GM11168 (cell line): ENCODE data around the gene CLNS1A.
"Not testable (repeated sequence)": the region's sequence is repeated elsewhere in the genome, so short reads cannot be mapped to it uniquely, and the experiment has no call there.

Experiments used
- in situ Hi-C: fragments of 300-500 bp; cut with MboI; formaldehyde crosslinking; loops from one replicate; pipeline ENCODE4 v1.12.0; 2022; ENCODE audit warnings: low sequenced_read_pairs; ENCODE audit not compliant: unreplicated experiment

The CLNS1A gene

GRCh38 chr11:77630157-77630710, 7.4 kb downstream of the CLNS1A start:
- in situ Hi-C loops: no loop called here

DNA sequence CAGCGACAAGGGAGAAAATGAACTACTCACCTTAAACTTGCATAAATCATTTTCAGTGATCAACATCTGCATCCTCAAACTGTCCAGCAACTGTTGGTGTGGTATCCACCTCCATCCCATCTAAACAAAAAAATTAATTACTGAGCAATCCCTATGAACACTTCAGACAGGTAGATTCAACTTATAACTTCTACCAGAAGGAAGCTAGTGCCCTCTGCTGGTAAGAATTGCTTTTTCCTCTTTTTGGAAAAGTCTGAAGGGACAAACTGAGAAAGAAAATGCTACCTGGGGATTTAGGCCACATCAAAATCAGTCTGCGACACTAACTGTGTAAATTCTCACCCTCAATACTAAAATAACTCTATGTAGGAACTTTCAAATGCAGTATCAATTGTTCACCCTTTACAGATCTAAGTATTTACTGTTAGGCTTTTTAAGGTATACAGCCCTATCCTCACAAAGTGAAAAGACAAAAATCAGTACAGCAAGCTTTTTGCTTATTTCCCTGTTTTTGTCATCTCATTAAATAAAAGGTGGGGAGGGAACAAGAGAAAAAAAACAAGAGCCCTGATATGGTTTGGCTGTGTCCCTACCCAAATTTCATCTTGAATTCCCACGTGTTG, 17.9 kb downstream of the CLNS1A start:
- in situ Hi-C loops: no loop called here

GRCh38 chr11:77617892-77618291, 19.7 kb downstream of the CLNS1A start:
- in situ Hi-C loops: no loop called here

GRCh38 chr11:77611921-77612320, 25.7 kb downstream of the CLNS1A start:
- in situ Hi-C loops: no loop called here

- in situ Hi-C loops: no loop called here
Observed at GRCh38 chr11:77609234-77609633, 28.4 kb downstream of the CLNS1A start.

DNA sequence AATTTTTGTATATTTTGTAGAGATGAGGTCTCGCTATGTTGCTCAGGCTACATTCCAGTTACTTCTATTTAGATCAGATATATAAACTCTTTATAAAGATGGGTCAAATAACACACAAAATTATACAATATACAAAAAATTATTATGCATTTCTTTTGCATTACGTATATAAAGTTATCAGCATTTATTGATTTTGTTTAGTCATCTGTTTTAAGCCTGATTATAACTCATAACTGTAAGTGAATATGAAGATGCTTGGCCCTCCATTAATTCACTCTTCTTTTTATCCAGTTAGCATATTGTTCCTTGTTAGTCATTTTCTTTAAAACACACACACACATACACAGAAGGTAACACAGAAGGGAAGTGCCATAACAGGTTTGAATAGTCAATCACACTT, 33.3 kb downstream of the CLNS1A start:
- in situ Hi-C loops: no loop called here

- in situ Hi-C loops: no loop called here
Observed at GRCh38 chr11:77602381-77603088, 35.1 kb downstream of the CLNS1A start.

GRCh38 chr11:77598195-77598594, 39.4 kb downstream of the CLNS1A start:
- in situ Hi-C loops: no loop called here

- in situ Hi-C loops: no loop called here
Observed at GRCh38 chr11:77596626-77597025, 41.0 kb downstream of the CLNS1A start.

- in situ Hi-C loops: no loop called here
Observed at GRCh38 chr11:77593883-77594282, 43.7 kb downstream of the CLNS1A start.

DNA sequence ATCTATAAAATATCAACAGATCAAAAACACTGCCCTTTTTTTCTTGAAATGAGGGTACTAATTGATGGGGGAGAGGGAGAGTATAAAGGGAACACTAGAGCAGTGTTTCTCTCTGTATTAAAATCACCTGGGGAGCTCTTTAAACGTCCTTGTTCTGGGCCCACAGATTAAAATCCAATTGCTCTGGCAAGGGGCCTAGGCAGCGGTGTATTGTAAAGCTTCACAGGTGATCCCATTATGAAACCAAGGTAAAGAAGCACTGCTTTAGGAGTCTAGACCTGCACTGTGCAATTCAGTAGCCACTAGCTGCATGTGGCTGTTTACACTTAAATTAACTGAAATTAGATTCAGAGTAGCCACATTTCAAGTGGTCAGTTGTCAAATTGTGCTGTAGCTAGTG, 44.9 kb downstream of the CLNS1A start:
- in situ Hi-C loops: no loop called here

- in situ Hi-C loops: no loop called here
Observed at GRCh38 chr11:77590194-77590782, 47.3 kb downstream of the CLNS1A start.

GRCh38 chr11:77589521-77590193, 47.9 kb downstream of the CLNS1A start, which contains the start of gene AQP11:
Gene AQP11, plus strand, starts transcription at chr11:77589953. Its CDS starts 40 bp downstream, at chr11:77589993.
- in situ Hi-C loops: no loop called here

GRCh38 chr11:77589181-77589520, 48.4 kb downstream of the CLNS1A start:
- in situ Hi-C loops: no loop called here

DNA sequence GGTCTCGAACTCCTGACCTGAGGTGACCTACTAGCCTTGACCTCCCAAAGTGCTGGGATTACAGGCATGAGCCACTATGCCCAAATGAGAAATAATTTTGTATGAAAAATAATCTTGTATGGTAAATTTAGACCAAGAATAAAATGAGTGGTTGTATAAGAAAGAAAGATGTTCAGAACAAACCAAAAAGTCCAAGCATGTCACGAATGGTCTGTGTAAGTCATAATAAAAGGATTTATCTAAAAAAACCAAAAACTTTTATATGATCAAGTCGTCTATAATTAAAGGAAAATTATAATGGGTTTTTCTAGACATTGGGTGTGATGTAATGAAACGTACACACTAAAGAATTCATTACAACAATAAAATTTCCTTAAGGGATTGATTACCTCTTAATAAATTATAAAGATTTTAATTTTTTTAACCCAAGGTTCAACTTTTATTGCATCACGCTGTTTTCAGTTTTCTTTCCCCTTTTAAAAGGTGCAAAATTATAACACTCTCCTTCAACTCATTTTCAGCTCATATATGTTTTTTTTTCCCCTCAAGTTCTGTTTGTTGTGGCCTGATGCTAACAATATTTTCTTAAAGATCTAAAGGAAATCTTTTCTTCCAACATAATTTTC, 56.8 kb downstream of the CLNS1A start:
- in situ Hi-C loops: no loop called here

DNA sequence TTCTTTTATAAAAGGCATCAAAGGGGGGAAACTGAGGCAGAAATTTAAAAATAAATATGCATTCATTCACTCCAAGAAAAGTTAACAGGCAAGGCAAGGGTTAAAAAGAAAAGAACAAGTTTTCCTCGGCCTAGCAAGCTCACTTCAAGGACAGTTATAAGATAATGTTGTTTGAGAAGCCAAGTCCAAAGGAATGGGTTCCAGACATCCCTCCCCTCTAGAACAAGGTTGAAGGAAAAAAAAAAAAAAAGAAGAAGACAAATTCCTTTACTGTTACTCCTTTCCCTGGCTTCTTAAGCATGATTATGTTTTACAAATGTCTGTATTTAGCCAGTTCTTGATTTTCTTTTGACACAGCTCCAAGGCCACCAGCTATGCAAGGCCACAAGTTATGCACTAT, 62.2 kb downstream of the CLNS1A start:
- in situ Hi-C loops: not testable (repeated sequence)

- in situ Hi-C loops: not testable (repeated sequence)
Observed at GRCh38 chr11:77570896-77571295, 66.7 kb downstream of the CLNS1A start.

- in situ Hi-C loops: no loop called here
Observed at GRCh38 chr11:77569676-77570070, 67.9 kb downstream of the CLNS1A start.

DNA sequence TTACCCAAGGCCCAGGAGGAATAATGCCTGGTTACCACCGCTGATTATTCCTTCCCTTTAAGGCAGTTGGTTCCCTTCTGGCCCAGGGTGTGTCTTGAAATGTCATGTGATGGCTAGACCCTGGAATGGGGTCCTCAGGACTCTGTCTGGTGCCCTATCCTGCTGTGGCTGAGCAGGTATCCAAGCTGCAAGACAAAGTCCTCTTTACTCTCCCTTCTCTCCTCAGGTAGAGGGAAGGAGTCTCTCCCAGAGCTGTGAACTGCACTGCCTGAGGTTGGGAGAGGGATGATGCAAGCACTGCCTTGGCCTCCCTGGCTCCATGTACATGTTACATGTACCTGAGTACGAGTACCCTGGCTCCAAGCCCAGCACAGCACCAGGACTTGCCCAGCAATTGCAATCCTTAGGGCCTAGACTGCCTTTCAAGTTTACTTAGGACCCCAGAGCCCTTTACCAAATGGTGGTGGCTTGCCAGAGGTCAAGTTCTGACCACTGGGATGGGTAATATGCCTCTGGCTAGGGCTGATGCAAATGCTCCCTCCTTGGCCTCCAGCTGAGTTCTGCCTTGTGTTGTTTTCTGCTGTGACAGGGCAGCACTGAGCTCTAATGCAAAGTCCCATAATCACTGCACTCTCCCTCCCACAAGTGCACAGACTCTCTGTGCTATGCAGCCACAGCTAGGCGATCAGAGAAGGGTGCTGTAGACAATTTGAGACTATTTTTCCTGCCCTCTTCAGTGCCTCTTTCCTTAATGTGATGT, 68.5 kb downstream of the CLNS1A start:
- in situ Hi-C loops: no loop called here

- in situ Hi-C loops: no loop called here
Observed at GRCh38 chr11:77568306-77568705, 69.3 kb downstream of the CLNS1A start.
